Cortex of kidney (tissue), 1 donor: Measurements from ENCODE around the gene BMP3.
"Not testable (repeated sequence)": the region's sequence is repeated elsewhere in the genome, so short reads cannot be mapped to it uniquely, and the experiment has no call there.

Experiments used
- DNase-seq: peaks from one replicate; lab custom pipeline; 2025; lab: John Stamatoyannopoulos, UW

The BMP3 gene, protein sequence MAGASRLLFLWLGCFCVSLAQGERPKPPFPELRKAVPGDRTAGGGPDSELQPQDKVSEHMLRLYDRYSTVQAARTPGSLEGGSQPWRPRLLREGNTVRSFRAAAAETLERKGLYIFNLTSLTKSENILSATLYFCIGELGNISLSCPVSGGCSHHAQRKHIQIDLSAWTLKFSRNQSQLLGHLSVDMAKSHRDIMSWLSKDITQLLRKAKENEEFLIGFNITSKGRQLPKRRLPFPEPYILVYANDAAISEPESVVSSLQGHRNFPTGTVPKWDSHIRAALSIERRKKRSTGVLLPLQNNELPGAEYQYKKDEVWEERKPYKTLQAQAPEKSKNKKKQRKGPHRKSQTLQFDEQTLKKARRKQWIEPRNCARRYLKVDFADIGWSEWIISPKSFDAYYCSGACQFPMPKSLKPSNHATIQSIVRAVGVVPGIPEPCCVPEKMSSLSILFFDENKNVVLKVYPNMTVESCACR

DNA sequence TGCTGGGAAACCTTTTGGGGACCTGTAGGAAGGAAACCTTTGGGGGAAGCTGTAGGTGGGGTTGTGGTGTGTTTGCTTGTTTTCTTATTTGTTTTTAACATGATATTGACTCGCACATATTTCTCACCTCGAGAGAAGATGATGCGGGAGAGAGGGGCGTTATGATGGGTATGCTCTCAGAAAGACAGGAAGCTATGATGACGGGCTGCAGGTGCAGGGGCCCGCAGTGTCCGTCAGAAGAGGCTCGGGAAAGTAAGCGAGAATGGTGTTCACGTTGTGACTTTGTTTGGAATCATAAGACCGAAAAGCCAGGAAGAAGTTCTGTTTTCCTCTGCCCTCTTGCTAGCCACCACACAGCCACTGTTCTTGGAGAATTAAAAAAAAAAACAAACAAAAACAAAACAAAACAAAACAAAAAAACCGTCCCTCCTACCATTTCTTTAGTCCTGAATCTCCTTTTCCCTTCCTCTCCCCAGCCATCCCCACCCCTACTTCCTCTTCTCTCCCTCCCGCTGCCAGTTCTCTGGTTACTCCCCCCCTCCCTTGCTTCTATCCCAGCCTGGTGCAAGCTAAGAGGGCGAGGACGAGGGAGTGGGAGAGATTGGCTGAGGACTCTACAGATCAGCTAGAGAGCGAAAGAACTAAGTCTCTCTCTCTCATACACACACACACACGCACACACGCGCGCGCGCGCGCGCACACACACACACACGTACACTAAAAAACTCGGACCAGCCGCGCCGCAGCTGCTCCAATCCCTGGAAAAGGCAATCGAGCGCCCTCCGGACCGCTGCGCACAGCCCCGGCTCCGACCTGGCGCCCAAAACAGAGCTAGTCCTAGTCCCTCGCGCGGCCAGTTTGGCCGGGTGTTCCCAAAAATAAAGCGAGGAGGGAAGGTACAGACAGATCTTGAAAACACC, at the start of gene BMP3:
TSS of gene BMP3 (plus strand) at position 648 of the 920 bp plus-strand sequence. CDS start 577 bp downstream, outside the sequence.
- no peak for DNase-seq

- DNase-seq = no peak
Measured at GRCh38 chr4:80986011-80986410, 44.5 kb upstream of the BMP3 start.

GRCh38 chr4:80989921-80990544, 40.5 kb upstream of the BMP3 start:
- no peak for DNase-seq

DNA sequence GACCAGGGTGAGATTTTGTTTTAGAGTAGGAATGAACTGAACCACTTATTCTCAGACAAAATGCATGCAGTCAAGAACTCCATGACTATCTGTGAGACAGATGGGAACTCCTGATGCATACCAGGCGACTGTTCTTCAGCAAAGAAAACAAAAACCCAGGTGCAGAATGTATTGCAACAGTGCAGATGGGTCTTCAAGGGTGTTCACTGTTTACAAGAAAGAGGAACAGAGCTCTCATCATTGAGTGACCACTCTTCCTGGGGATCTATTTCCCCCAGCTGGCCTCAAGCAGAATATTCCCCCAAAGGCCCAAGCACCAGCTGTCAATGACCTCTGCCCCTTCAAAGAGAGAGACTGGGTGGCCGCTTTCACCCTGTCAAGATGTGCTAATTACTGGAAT, 39.7 kb upstream of the BMP3 start:
- DNase-seq = no peak

DNA sequence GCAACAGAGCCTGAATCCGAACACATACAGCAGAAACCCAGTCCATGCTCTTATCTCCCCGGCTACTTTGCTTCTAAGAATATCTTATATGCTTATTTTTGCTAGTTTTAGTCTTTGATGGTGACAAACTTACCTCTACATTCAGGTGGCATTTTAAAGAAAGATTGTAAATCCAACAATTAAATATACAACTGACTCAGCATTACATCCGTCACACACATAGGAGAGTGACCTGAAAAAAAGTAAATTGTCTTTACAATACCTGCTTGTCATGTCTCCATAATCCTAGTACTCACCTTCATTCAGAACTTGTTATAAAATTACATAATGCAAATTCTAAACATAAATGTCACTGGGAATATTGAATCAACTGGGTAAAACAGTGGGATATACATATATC, 30.6 kb upstream of the BMP3 start:
- no peak for DNase-seq

DNA sequence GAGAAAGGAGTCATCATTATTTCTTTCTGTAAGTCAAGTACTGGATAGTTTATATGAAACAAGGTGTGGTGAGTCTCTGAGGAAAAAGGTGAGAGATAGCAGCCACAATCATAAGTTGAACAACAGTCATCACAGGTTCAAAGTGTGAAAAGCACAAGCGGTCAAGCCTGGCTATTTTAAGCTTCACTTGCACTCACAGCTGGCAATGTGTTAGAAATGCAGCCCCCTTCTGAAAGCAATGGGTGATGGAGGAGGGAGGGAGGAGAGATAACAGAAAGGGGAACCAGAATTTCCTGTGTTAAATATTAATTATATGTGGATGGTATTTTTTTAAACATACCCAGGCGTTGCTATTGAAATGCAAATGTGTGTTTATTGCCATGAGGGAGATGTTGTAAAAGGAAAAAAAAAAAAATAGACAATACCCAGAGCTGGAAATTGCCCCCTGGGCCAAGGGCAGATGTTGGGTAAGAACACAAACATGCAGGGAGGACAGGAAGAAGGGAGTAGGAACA, 26.9 kb upstream of the BMP3 start:
- DNase-seq = no peak

GRCh38 chr4:81007417-81007816, 23.1 kb upstream of the BMP3 start:
- no peak for DNase-seq

GRCh38 chr4:81016566-81016965, 13.9 kb upstream of the BMP3 start:
- DNase-seq = not testable (repeated sequence)

GRCh38 chr4:81019006-81019405, 11.5 kb upstream of the BMP3 start:
- no peak for DNase-seq

DNA sequence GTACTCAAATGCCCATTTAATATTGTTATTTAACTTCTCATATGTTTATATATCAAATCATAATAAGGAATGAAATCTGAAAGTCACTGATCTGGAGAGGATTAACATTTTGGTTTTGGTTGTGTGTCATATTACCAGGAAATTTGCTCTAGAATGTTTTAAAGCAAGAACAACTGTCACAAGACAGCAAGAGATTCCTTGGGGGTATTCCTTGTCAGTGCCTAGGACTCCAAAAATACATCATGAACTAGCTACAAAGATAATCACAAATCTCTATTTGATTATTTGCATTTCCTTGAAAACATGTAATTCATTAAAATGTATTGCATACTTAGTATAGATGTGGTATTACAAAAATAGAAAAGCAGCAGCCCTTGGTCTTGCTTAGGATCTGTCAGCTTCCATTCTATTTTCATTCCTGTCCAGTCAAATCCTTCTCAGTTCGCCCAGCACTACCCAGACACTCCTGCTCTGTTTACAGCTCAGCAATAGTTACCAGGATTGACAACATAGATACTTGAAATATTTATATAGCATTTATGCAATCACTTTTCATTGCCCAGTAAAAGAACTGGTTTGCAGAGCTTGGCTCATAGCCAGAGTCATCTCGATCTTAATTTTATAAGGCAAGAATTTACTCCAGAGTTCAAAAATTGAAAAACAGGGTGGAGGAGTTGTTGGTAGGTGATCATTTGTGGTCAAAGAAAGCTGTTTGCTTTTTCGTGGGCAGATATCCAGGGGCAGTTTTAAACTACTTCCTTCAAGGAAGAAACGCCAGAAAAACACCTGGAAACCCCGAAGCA, 9.2 kb upstream of the BMP3 start:
- DNase-seq = no peak

- DNase-seq = no peak
Measured at GRCh38 chr4:81021981-81022380, 8.5 kb upstream of the BMP3 start.

DNA sequence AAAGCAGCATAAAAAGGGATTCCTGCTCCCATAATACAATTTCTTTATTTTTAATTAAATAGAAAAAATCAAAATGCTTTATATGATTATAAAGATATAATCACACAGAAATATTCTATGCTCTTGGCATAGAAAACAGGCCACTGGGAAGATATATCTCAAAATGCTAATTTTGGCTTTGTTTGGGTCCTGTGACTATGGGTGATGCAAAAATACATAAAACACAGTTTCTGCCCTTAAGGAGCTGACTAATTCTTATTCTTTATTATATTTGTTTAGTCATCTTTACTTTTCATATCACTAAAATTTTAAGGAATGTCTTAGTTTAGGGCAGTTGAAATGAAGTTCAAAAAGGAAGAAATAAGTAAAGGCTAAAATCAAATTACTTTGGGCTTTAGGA, 7.0 kb upstream of the BMP3 start:
- no peak for DNase-seq

DNA sequence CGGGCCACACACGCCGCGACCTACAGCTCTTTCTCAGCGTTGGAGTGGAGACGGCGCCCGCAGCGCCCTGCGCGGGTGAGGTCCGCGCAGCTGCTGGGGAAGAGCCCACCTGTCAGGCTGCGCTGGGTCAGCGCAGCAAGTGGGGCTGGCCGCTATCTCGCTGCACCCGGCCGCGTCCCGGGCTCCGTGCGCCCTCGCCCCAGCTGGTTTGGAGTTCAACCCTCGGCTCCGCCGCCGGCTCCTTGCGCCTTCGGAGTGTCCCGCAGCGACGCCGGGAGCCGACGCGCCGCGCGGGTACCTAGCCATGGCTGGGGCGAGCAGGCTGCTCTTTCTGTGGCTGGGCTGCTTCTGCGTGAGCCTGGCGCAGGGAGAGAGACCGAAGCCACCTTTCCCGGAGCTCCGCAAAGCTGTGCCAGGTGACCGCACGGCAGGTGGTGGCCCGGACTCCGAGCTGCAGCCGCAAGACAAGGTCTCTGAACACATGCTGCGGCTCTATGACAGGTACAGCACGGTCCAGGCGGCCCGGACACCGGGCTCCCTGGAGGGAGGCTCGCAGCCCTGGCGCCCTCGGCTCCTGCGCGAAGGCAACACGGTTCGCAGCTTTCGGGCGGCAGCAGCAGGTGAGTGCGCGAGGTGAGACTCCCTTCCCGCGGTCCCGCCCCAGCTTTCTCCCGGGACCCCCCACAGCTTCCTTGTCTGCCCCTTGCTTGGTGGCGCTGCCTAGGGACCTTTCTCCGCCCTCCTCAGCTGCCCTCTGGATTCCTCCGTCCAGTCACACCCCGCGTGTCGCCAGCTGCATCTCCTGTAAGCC, 678 bp downstream of the BMP3 start:
- DNase-seq = no peak

DNA sequence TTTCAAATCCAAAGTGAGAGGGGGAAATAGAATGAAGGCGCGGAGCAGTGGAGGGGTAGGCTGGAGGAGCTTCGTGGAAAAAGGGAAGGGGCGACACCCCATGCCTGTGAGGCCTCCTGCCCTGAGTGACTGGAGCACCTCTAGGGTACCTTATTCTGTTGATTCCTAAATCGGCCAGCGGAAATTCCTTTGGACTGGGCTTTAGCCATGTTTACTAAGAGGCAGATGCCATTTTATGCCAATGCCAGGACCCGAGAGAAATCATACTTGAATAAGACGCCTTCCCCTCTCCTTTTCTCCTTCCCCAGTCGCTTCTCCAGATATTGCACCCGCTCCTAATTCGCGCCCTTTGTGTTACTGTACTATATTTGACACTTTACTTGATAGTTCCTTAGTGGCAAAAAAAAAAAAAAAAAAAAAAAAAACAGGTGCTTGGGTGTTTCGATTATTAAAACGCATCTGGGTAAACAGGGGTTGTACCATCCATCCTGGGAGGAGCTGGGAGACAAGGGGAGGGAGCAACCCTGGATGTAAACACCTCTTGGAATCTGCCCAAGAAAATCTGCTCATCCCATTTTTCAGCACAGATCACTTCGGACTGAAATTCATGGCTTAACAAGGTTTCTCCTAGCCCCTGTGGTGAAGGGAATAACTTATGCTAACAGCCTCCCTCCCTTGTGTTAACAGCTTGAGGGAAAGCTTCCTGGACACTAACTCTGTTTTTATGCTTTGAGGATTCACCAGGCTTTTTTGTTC, 1.5 kb downstream of the BMP3 start:
- no peak for DNase-seq

GRCh38 chr4:81032771-81033684, 2.5 kb downstream of the BMP3 start:
- no peak for DNase-seq

DNA sequence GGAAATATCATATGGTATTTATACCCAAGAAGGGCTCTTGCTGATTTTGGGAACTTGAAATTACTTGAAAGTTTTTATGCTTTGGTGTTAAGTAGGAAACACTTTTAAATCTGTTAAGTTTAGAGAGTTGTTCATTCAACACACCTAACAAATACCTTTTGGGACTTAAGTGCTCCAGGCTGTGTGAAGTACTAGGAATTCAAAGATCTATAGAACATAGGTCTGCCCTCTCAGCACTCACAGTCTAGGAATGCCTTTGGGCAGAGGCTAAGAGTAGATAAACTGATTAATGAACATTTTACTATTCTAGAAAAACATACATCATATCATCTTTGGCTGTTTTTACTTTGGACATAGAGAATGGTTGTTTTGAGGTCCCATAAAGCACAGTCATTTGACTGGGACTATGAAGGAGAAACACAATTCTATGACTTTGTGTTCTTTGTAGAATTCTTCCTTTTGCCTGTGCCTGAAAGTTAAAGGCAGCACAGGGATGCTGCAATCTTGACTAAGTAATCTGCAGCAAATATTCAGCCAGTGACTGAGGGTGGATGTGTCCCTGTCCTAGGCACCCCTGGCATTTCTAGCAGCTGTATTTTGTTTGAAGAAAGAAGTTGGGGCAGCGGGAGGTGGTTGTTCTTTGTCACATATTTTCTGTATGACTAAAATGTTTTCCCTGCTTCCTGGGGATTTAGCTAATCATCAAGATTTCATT, 8.3 kb downstream of the BMP3 start:
- no peak for DNase-seq

GRCh38 chr4:81039351-81039972, 9.0 kb downstream of the BMP3 start:
- no peak for DNase-seq
